ENCODE results near the gene ZNRF1.
"Not testable (repeated sequence)": the region's sequence is repeated elsewhere in the genome, so short reads cannot be mapped to it uniquely, and the experiment has no call there.

The ZNRF1 gene

DNA sequence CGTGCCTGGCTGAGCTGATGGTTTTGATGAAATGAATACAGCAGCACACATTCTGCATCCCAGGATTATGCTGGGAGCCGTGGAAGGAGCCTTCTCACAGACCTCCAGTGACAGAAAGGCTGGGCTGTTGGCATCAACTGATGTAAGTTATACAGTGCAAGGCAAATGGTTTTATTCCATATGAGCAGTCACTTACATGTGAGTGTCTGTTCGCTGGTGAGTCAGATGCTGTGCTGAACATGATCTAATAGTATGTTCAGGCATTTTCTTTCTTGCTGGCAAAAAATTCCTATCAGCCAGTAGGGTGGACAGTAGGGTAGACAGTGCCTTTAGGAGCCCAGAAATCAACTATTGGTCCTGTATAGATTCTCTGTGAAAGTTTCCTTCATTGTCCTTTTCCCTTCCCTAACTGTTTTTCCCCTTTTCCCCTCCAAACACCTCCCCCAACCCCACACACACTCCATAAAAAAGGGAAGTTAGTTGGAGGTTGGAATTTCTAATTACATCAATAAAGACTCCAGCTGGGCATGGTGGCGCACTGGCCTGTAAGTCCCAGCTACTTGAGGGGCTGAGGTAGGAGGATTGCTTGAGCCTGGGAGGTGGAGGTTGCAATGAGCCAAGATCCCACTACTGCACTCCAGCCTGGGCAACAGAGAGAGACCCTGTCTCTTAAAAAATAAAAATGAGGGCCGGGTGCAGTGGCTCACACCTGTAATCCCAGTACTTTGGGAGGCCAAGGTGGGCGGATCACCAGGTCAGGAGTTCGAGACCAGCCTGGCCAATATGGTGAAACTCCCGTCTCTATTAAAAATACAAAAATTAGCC lies 81.6 kb downstream of the ZNRF1 start:
- no peak for DNase-seq

DNA sequence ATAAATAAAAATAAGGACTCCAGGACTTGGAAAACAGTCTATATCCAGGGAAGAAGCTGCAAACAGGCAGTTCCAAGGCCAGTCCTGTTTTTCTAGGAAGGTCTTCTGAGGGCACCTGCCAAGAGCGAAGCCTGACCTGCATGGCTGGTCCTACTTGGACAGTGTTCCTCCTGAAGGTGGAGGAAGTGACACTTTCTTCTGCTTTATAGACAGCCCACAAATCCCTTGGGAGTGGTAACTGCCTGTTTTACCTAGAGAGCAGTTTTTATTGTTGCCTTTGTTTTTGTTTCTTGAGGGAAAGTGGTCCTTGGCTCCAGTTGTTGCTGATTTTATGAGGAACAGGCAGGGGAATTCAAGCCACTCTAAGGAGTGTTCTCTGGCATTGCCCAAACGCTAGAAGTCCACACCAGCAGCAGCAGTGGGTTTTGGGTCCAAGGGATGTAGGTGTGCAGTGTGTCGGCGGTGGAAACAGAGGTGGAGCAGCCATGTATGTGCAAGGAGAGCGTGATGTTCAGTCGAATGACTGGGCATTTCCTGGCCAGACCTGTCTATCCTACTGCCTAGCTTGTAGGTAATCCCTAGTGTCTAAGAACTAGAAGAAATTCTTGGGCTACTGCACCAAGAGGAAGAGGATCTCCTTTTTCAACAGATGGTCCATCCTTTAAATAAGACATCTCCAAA lies 82.5 kb downstream of the ZNRF1 start:
- DNase-seq, result no peak

DNA sequence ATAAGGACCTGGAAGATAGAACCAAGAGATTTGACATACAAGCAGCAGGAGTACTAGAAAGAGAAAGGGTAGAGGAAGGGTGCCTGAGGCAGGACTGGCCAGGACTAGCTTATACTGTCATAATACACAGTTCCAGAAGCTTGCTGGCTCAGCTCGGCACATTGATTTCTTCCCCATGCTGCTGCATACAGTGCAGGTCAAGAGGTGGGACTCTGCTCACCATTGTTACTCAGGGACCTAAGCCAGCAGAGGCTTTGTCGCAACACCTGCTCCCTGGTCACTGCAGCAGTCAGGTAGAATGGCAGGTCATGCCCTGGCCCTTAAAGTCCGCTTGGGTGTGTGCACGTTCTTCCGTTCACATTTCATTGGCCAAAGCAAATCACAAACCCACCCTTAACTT lies 85.0 kb downstream of the ZNRF1 start:
- no peak for DNase-seq

DNA sequence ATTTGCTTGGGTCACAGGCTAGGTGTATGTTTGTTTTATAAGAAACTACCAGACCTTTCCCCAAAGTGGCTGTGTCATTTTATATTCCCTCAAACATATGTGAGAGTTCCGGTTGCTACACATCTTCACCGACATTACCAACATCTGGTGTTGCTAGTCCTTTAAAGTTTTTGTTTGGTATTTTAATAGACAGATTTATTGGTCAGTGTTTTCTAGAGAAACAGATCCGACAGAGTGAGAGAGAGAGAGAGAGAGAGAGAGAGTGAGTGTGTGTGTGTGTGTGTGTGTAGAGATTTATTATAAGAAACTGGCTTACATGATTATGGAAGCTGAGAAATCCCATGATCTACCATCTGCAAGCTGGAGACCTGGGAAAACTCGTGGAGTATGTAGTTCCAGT lies 86.7 kb downstream of the ZNRF1 start:
- no peak for DNase-seq

DNA sequence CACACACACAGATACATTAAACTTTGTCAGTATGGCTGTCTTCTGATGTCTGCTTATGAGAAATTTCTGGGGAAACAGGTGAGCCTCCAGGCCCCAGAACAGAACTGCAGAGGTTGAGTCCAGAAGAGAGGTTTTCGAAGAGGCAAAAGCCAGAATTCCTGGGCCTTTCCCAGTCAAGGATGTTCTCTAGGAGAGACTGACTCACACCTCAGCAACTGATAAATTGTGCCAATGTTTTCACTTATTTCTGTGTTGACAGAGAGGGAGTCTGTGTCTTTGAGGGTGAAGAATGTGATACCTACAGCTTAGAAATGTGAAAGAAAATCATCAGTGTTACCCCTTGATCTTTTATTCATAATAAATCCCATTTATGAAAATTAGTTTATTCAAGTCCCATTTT lies 87.5 kb downstream of the ZNRF1 start:
- no peak for DNase-seq

DNA sequence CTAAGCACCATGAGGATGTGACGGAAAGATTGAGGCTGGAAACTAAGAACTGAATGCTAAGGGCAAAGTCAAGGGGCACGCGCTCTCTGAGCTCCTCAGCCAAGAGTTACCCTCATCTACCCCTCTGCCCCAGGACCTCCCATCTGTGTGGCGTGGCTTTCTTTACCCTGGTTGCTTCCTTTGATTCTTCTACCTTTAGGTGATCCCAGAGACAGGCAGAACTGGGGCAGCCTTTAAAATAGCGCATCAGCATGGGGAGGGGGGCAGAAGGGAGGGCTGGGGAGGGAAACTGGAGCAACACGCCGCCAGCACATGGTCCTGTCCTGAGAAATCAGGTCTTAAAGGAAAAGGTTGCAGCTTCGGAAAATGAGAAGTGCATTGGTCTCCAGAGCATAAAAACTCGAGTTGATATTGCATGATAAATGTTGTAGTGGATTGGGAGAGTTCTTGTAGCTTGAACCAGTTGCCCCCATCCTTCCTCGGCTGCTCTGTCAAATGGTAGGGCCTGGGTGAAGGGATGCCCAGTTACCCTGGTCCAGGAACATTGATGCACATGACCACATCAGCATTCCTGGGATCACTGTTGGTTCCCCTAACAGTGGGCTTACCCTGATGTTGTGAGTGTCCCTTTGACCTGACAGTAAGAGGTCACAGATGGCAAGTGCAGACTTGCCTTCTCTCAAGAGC lies 88.0 kb downstream of the ZNRF1 start:
- DNase-seq, result no peak

DNA sequence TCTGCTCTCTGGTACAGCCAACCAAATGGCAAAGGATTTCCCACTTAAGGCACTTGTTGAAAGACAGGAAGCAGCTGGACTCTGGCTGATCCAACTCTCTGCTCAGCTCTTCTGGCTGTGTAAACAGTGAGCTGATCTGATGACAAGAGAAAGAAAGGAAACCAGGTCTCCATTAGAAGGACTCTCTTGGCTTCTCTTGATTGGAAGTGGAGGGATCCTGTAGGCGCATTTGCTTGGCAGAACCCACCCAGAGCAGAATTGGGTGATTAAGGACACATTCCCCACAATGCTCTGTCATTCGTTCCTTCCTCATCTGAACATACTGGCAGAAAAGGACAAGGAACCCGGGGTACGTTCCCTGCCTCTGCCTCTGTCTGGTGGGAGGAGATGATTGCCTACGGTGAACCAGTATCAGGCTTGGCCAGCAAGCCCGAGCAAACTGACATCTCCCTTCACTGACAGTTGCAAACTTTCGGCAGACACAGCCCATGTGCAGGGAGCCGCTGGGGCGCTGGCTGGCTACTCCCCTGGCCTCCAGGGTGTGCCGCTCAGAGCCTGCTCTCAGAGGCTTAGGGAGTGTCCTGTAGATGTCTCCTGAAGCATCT lies 88.7 kb downstream of the ZNRF1 start:
- peak; percentile 75 to 96 (median 82) for DNase-seq

DNA sequence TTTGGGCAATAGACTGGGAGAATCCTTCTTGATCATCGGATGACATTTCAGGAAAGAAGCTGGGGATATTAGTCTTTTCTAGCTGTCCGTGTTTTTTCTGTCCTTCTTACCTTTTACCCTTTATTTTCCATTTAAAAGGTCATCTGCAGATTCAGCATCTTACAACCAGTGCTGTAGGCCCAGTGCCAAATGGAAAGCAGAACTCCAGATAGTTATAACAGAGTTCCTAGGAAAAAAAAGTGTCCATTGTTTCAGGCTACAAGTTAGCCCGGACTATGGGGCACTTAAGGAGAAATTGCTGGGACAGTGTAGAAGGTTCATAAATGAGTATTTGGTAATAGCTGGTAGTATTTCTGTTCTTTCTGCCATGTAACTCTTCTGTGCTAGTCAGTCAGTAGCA lies 89.4 kb downstream of the ZNRF1 start:
- peak in 1 of 3 experiments; percentile 35 for DNase-seq

DNA sequence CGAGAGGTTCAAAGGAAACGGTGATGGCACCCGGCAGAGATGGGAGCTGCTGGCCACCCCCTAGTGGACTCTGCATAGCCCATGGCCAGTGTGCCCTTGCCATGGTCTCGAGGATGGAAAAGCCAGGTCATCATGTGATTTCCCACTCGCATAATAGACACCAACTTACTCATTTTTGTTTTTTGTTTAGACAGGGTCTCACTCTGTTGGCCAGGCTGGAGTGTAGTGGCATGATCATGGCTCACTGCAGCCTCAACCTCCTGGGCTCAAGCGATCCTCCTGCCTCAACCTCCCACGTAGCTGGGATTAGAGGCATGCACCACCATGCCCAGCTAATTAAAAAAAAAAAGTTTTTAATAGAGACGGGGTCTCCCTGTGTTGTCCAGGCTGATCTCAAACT lies 90.1 kb downstream of the ZNRF1 start:
- no peak for DNase-seq

DNA sequence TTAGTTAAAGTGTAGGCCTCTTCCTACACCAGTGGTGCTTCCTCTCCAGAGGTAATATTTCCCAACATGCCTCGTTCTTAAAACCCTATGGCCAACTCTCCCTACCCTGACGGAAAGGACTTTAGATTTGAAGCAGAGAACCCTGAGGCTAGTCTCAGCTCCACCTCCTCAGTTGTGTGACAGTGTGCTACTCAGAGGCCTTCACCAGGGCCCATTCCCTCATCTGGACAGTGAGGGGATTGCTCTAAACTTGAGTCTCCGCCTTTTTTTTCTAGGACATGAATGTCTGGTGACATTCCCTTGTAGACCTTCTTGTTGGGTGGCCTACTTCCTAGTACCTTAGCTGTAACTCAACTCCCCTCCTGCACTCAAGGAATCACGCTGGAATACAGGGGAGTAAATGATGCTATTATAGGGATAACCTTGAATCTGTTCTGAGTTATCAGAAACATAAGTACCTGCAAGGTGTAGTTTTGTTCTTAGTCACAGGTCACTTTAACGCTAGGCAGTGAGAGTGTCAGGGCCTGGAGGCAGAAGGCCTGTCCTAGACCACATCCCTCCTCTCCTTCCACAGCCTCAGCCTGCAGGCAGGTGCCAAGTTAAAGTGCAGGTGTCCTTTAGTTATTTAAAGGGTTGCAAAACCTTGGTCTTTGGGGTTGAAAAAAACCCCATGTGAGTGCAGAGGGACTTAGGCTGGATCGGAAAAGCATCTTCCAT lies 90.8 kb downstream of the ZNRF1 start:
- DNase-seq, result no peak

DNA sequence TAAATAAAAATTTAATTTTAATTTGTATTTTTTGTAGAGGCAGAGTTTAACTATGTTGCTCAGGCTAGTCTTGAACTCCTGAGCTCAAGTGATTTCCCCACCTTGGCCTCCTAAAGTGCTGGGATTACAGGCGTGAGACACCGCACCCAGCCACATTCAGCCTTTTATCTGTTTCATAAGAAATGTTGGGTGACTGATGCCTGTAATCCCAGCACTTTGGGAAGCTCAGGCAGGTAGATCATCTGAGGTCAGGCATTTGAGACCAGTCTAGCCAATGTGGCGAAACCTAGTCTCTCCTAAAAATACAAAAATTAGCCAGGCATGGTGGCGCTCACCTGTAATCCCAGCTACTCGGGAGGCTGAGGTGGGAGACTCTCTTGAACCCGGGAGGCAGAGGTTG lies 92.1 kb downstream of the ZNRF1 start:
- not testable (repeated sequence) for DNase-seq

DNA sequence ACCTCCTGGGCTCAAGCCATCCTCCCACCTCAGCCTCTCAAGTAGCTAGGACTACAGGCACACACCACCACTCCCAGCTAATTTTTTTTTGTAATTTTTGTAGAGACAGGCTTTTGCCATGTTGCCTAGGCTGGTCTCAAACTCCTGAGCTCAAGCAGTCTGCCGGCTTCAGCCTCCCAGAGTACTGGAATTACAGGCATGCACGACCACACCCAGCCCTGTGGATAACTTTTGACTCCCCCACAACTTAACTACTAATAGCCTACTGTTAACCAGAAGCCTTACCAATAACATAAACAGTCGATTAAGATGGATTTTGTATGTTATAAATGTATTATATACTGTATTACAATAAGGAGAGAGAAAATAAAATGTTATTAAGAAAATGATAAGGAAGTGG lies 92.8 kb downstream of the ZNRF1 start:
- DNase-seq, result not testable (repeated sequence)

DNA sequence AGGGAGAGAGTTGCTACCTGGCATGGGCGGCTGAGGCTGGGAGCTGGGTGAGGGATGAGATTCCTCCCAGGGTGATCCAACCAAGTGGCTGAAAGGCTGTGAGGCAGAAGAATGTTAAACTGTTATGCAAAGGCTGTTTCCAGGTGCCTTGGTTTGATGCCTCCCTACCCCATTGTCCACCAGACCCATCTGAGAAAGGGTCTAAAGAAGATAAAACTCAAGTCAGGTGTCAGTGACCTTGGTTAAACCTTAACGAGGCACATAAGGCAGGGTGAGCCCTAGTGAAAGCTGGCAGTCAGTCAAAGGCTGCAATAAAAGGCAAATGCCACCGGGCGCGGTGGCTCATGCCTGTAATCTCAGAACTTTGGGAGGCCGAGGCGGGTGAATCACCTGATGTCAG lies 94.0 kb downstream of the ZNRF1 start:
- no peak for DNase-seq

DNA sequence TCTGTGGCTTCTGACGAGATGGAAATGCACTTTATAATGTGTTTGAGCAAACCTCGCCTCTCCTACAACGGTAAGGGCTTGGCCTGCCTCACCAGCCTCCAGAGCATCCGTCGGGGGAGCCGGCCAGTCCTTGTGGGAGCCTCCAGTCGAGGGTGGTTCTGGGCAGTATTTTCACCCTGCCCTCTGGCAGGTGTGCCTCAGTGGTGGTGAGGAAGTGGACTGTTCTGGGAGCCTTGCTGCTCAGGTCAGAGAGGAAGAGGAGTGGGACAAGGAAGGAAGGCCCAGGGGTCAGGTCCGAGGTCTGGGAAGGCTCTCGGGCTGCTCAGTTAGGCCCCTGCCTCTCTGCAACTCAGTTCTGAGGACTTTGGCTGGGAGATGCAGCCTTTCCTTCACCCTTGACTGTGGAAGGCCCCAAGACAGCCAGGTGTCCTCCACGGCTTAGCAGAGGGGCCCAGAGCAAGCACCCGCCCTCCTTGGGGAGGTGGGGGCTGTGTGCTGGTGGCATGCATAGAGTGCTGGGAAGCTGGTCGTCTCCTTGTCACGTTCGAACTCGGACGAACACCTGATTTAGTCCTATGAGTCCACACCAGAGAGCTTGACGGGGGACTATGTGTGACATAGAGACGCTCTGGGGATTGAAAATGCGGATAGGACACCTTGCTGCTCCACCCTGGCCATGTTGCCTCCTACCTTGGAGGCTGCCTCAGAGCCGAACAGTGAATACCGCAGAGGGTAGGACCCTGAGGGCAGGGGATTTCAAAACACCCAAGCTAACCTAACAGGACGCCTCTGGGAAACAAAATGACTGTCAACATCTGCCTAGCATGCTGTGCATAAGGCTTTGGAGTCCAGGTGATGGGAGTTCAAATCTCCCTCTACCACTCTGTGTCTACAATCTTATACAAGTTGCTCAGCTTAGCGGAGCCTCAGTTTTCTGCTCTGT lies 95.0 kb downstream of the ZNRF1 start:
- peak in 1 of 3 experiments; percentile 1 for DNase-seq

DNA sequence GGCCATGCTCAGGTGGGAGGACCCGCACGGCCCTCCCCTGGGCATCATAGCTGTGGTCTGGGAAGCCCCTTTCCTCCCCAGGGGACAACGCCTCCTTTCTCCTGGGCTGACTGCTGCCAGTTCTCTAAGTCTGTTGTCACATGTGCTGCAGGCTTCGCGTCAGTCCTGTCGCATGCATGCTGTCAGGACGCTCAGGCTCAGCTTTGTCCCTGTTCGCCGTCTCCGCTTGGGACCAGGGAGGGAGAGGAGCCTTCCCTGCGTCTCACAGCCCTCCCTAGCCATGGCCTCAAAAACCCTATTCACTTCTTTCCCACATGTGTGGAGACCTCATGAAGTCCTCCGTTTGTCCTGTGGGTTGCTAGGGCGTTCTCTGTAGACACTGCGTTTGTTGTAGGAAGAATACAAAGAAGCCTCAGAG lies 96.4 kb downstream of the ZNRF1 start:
- DNase-seq, result no peak

DNA sequence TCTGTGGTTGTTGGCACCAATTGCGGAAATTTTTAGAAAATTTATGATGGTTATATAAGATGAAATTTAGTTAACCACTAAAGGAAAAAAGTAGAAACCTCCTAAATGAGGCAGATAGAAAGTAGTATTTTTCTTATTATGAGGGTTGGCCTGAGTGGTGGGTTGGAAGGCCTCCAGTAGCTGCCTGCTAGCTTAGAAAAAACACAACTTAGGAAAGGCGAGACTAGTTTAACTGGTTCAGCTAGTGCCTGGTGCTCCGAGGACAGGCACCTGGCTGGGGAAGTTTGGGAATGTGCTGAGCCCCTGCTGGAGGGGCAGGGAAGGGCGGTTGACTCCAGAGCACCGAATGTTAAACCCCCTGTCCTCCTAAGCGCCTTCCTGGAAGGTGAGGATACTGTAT lies 97.8 kb downstream of the ZNRF1 start:
- DNase-seq, result peak in 2 of 3 experiments; percentile 6 to 11

DNA sequence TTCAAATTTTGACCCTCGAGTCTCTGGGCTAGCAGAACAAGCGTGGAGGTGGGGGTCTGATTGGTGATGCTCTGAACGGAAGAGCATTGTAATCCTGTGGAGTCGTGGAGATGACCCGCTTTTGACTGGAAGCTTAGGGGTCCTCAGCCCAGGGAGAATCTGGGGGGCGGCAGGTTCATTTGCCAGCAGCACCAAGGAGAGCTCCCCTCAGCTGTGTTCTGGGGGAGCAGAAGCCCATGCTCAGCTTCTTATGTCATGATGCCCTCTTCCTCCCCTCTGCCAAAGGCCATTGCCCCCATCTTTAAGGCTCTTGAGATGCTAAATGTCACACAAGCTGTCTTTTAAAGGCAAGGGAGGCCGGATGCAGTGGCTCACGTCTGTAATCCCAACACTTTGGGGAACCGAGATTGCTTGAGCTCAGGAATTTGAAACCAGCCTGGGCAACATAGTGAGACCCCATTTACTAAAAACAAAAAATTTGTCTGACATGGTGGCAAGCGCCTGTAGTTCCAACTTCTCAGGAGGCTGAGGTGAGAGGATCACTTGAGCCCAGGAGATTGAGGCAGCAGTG lies 98.5 kb downstream of the ZNRF1 start:
- DNase-seq, result no peak

DNA sequence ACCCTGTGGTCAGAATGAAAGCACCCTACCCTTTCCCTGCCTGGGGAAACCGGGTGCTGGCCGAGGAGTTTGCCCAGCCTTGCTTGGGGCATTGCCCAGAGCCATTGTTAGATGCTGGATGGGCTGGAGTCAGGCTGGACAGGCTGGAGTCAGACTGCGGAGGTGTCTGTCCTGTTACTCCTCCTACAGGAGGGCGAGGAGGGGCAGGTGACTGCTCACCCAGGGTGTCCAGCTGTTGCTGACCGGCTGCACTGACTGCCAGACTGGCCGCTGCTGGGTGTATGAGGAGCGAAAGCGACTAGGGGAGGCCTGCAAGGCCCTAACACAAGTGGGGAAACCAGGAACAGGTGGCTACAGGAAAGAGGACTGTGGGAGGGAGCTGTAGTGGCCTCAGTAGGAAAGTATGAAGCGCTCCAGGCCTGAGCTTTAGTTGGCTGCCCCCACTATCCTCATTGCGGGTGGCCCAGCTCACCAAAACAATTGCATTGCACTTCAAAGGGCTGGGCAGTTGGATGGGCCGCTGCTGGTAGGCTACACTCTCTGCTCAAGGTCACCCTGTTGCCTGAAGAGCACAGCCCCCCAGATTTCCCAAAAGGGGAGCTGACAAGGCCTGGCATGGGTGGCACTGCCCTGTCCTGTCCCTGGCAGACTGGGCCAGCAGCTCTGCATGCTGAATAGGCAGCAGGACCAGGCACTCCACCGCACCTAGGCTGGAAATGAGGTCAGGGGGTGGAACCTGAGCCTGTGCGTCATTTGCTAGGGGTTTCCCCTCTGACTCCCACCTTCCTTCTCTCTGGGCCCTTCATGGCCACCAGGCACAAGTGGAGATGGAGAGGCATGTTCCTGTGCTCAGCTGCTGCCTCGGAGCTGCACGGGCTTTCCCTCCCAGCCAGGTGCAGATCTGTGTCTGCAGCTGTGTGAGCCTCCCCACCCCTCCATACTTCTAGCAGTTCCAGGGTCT lies 99.4 kb downstream of the ZNRF1 start:
- peak in 1 of 3 experiments; percentile 4 for DNase-seq

DNA sequence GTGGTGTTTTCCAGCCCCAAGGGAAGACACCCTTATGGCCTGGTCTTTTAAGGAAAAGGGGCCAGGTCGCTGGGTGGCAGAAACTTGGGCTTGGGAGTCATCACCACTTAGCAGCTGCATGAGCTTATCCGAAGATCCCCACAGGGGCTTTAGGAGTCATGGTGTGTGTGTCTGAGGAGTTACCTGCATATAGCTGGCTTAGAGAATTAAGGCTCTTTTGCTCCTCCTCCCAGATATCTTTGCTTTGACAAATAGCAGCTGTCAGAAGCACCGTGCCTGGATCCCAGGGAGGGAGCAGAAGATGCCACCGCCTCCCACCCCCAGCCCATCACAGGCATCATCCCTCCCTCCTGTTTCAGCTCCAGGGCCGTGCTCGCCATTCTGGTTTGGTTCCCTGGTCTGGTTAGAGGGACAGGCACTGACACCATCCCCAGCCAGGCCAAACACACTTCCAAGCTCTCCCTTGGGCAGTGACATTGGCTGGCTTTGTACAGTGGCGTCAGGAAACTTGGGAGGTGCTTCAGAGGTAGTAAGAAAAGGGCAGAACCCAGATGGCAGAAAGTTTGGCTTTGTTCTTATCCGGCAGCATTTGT lies 100.3 kb downstream of the ZNRF1 start:
- DNase-seq, result no peak

Measured in NCI-H1417 (cell line).